ENCODE data around the gene YWHAG. TPM values are rescaled to one million over a fixed set of nuclear protein-coding genes. Genes with fewer than 3 reads are reported as not detected.
A peak's percentile ranks its signal among the peaks of the same experiment; 100 is the strongest.

Gene YWHAG
- total RNA-seq, 4 donors from 2014 or later, result 47.4 to 67.6 (median 65.8) TPM

DNA sequence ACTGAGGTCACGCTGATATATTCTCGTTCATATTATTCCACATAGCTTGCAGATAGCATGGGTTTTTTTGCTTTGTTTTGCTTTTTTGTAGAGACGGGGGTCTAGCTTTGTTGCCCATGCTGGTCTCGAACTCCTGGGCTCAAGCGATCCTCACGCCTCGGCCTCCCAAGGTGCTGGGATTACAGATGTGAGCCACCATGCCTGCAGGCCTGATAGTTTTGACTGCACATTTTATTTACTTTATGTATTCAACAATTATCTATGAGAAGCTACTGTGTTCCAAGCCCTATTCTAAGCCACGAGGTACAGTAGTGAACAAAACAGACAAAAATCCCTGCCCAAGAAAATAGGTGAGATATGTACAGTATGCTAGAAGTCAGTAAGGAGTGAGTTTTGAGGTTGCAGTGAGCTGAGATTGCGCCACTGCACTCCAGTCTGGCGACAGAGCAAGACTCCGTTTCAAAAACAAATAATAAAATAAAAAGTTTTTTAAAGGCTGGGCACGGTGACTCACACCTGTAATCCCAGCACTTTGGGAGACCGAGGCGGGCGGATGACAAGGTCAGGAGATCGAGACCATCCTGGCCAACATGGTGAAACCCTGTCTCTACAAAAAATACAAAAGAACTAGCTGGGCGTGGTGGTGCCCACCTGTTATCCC, 1.3 kb upstream of the YWHAG start:
- peak overlapping the region; percentile 98 for H3K27ac ChIP-seq
- H3K9me3 ChIP-seq, result no peaks in the 10 kb centered on the region
- peak overlapping the region; percentile 94 for H3K4me3 ChIP-seq
- H3K36me3 ChIP-seq, result no peaks in the 10 kb centered on the region
- TF ChIP-seq POLR2A (IDR thresholded peaks at IDR 0.05) (no peak), POLR2AphosphoS5 (IDR thresholded peaks at IDR 0.05) (no peak), EP300 (IDR thresholded peaks at IDR 0.05) (no peak), CTCF (IDR thresholded peaks at IDR 0.05) (no peak)
- H3K4me1 ChIP-seq, result peaks cover 45% of the 10 kb centered on the region
- WGBS, result 73% methylated on average over 17 of the region's 17 CpGs
- no peak for DNase-seq (ENCODE audit: low spot score in 2 of 2)
- no peaks in the 10 kb centered on the region for H3K27me3 ChIP-seq

DNA sequence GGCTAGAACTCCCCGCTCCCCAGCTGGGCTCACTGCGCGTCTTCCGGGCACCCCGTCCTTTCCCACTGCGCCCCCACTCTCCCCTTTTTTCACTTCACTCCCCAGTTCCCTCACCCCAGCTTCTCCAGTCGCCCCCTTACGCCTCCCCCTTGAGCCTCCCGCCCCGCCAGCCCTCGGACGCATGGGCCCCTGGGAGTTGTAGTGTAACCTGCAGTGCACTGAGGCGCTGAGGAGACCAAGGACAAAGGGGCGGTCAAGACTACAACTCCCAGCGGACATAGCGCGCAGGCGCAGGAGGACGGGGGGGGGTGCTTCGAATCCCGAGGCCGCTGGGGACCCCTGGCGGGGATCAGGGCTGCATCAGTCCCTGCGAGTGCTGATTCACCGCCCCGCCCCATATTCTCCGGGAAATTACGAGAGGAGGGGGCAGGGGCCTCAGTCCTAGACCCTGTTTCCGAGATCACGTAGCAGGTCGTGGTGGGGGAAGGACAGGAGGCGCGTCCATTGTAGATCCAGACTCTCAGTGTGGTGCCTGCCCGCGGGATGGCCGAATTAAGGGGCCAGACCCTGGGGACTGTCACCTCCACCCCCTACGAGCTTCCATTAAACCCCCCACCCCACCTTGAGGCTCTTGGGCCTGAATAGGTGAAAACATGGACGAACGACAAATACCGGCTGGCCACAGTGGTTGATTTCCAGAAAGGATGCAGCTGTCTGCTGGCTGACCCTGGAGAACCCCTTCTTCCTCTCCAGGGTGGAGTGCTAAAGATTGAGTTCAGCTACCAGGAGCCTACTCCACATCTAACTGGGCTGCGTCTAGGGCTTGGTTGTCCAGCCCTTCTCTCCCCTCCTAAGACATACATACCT, 553 bp upstream of the YWHAG start:
- Histone ChIP-seq H3K9me3 (no peaks in the 10 kb centered on the region), H3K27me3 (no peaks in the 10 kb centered on the region), H3K36me3 (no peaks in the 10 kb centered on the region), H3K4me1 (peaks cover 43% of the 10 kb centered on the region), H3K4me3 (peak overlapping the region; percentile 94), H3K27ac (peak overlapping the region; percentile 98)
- WGBS, result under 1% methylated on average over 17 of the region's 41 CpGs
- peak; percentile 97 to 99 for DNase-seq (ENCODE audit: low spot score in 2 of 2)
- no peak for TF ChIP-seq EP300 (IDR thresholded peaks at IDR 0.05)
- TF ChIP-seq POLR2A (IDR thresholded peaks at IDR 0.05), result peak in 1 of 2 donors; percentile 48
- peak; percentile 72 to 84 for TF ChIP-seq CTCF (IDR thresholded peaks at IDR 0.05)
- TF ChIP-seq POLR2AphosphoS5 (IDR thresholded peaks at IDR 0.05), result peak in 1 of 3 donors; percentile 21

- TF ChIP-seq CTCF (IDR thresholded peaks at IDR 0.05), result no peak
- no peak for TF ChIP-seq POLR2AphosphoS5 (IDR thresholded peaks at IDR 0.05)
- no peak for TF ChIP-seq POLR2A (IDR thresholded peaks at IDR 0.05)
- no peak for TF ChIP-seq EP300 (IDR thresholded peaks at IDR 0.05)
- Histone ChIP-seq H3K27ac (peak overlapping the region; percentile 98), H3K9me3 (no peaks in the 10 kb centered on the region), H3K4me1 (peaks cover 39% of the 10 kb centered on the region), H3K27me3 (no peaks in the 10 kb centered on the region), H3K36me3 (no peaks in the 10 kb centered on the region), H3K4me3 (peak overlapping the region; percentile 94)
- WGBS, result under 1% methylated on average over 12 of the region's 27 CpGs
- DNase-seq (ENCODE audit: low spot score in 2 of 2), result peak; percentile 86 to 88
Observed at GRCh38 chr7:76358011-76358480, 745 bp downstream of the YWHAG start.

- H3K27me3 ChIP-seq, result no peaks in the 10 kb centered on the region
- H3K4me3 ChIP-seq, result peak overlapping the region; percentile 94
- H3K4me1 ChIP-seq, result peaks cover 41% of the 10 kb centered on the region
- H3K36me3 ChIP-seq, result no peaks in the 10 kb centered on the region
- DNase-seq (ENCODE audit: low spot score in 2 of 2), result no peak
- H3K27ac ChIP-seq, result peak overlapping the region; percentile 98
- no peak for TF ChIP-seq POLR2AphosphoS5 (IDR thresholded peaks at IDR 0.05)
- no peak for TF ChIP-seq POLR2A (IDR thresholded peaks at IDR 0.05)
- TF ChIP-seq CTCF (IDR thresholded peaks at IDR 0.05), result no peak
- TF ChIP-seq EP300 (IDR thresholded peaks at IDR 0.05), result no peak
- no peaks in the 10 kb centered on the region for H3K9me3 ChIP-seq
- 1% methylated on average over 10 of the region's 10 CpGs for WGBS
Observed at GRCh38 chr7:76357475-76358010, 1.2 kb downstream of the YWHAG start.

DNA sequence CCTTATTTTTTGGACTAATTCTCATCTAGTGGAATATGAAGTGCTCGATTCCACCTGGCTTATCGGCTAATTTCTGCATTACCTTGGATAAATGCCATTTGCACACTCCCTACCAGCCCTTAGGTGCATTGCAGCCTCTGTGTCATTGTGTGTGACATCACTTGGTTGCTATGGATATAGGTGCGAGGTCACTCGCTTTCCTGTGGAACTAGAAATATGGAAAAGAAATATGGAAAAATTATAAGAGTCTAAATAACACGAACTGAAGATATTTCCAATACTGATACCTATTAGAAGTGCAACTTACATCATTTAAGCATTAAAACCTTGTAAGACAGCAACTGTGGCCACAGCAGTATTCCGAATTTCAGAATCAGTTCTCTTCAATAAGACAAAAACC, 2.0 kb downstream of the YWHAG start:
- no peaks in the 10 kb centered on the region for H3K36me3 ChIP-seq
- H3K27me3 ChIP-seq, result no peaks in the 10 kb centered on the region
- H3K4me3 ChIP-seq, result peak overlapping the region; percentile 94
- TF ChIP-seq POLR2AphosphoS5 (IDR thresholded peaks at IDR 0.05) (no peak), POLR2A (IDR thresholded peaks at IDR 0.05) (no peak), EP300 (IDR thresholded peaks at IDR 0.05) (no peak), CTCF (IDR thresholded peaks at IDR 0.05) (no peak)
- peak overlapping the region; percentile 98 for H3K27ac ChIP-seq
- WGBS, result 37% methylated on average over 6 of the region's 6 CpGs
- no peaks in the 10 kb centered on the region for H3K9me3 ChIP-seq
- H3K4me1 ChIP-seq, result peaks cover 48% of the 10 kb centered on the region
- DNase-seq (ENCODE audit: low spot score in 2 of 2), result no peak
